Ishikawa (cell line): ENCODE results near the gene C17orf50.

Source experiments
- CEBPB ChIP-seq: IDR thresholded peaks from 2 replicates; pipeline ENCODE4 v1.6.1; 2012
- CREB1 ChIP-seq: IDR thresholded peaks from 2 replicates; pipeline ENCODE4 v1.6.1; 2012; ENCODE audit warnings: low read depth
- EGR1 ChIP-seq: IDR thresholded peaks from 2 replicates; pipeline ENCODE4 v1.6.1; 2012
- EP300 ChIP-seq: IDR thresholded peaks from 2 replicates; pipeline ENCODE4 v1.6.1; 2012; ENCODE audit warnings: borderline replicate concordance
- FOXM1 ChIP-seq: IDR thresholded peaks from 2 replicates; pipeline ENCODE4 v1.6.1; 2012; ENCODE audit warnings: low read depth, borderline replicate concordance
- NFIC ChIP-seq: IDR thresholded peaks from 2 replicates; pipeline ENCODE4 v1.6.1; 2012
- RAD21 ChIP-seq: IDR thresholded peaks from 2 replicates; pipeline ENCODE4 v1.6.1; 2012; ENCODE audit warnings: low read depth
- TAF1 ChIP-seq: IDR thresholded peaks from 2 replicates; pipeline ENCODE4 v1.6.1; 2012; ENCODE audit warnings: low read depth, mild to moderate bottlenecking
- TCF12 ChIP-seq: IDR thresholded peaks from 2 replicates; pipeline ENCODE4 v1.6.1; 2012; ENCODE audit warnings: low read depth
- TEAD4 ChIP-seq: IDR thresholded peaks from 2 replicates; pipeline ENCODE4 v1.6.1; 2012
- YY1 ChIP-seq: IDR thresholded peaks from 2 replicates; pipeline ENCODE4 v1.6.1; 2012; ENCODE audit warnings: low read depth
- ZBTB7A ChIP-seq: IDR thresholded peaks from 2 replicates; pipeline ENCODE4 v1.6.1; 2012; ENCODE audit warnings: low read depth
- TF ChIP-seq, protein P1 (sequence below): IDR thresholded peaks from 2 replicates; pipeline ENCODE4 v1.6.1; 2012; ENCODE audit warnings: low read depth, mild to moderate bottlenecking
- TF ChIP-seq, protein P2 (sequence below): IDR thresholded peaks from 2 replicates; pipeline ENCODE4 v1.6.1; 2012
- TF ChIP-seq, protein P3 (sequence below): IDR thresholded peaks from 2 replicates; pipeline ENCODE4 v1.6.1; 2012

C17orf50 gene

DNA sequence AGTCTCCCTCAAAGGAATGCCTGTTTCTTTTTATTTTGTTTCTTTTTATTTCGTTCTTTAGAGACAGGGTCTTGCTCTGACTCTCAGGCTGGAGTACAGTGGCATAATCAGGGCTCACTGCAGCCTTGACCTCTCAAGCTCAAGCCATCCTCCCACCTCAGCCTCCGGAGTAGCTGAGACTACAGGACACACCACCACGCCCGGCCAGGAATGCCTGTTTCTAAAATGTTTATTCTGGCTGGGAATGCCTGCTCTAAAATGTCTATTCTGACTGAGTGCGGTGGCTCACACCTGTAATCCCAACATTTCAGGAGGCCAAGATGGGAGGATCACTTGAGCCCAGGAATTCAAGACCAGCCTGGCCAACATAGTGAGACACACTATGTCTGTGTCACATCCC lies 37.2 kb downstream of the C17orf50 start:
- TF ChIP-seq FOXM1, result no peak
- TF ChIP-seq YY1, result no peak
- TF ChIP-seq TCF12, result no peak
- TF ChIP-seq, protein P1, sequence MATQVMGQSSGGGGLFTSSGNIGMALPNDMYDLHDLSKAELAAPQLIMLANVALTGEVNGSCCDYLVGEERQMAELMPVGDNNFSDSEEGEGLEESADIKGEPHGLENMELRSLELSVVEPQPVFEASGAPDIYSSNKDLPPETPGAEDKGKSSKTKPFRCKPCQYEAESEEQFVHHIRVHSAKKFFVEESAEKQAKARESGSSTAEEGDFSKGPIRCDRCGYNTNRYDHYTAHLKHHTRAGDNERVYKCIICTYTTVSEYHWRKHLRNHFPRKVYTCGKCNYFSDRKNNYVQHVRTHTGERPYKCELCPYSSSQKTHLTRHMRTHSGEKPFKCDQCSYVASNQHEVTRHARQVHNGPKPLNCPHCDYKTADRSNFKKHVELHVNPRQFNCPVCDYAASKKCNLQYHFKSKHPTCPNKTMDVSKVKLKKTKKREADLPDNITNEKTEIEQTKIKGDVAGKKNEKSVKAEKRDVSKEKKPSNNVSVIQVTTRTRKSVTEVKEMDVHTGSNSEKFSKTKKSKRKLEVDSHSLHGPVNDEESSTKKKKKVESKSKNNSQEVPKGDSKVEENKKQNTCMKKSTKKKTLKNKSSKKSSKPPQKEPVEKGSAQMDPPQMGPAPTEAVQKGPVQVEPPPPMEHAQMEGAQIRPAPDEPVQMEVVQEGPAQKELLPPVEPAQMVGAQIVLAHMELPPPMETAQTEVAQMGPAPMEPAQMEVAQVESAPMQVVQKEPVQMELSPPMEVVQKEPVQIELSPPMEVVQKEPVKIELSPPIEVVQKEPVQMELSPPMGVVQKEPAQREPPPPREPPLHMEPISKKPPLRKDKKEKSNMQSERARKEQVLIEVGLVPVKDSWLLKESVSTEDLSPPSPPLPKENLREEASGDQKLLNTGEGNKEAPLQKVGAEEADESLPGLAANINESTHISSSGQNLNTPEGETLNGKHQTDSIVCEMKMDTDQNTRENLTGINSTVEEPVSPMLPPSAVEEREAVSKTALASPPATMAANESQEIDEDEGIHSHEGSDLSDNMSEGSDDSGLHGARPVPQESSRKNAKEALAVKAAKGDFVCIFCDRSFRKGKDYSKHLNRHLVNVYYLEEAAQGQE, result no peak
- no peak for TF ChIP-seq NFIC
- TF ChIP-seq EGR1, result no peak
- TF ChIP-seq, protein P2, sequence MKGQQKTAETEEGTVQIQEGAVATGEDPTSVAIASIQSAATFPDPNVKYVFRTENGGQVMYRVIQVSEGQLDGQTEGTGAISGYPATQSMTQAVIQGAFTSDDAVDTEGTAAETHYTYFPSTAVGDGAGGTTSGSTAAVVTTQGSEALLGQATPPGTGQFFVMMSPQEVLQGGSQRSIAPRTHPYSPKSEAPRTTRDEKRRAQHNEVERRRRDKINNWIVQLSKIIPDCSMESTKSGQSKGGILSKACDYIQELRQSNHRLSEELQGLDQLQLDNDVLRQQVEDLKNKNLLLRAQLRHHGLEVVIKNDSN, result no peak
- no peak for TF ChIP-seq ZBTB7A
- TF ChIP-seq EP300, result no peak
- TF ChIP-seq RAD21, result no peak
- TF ChIP-seq TEAD4, result no peak
- TF ChIP-seq, protein P3, sequence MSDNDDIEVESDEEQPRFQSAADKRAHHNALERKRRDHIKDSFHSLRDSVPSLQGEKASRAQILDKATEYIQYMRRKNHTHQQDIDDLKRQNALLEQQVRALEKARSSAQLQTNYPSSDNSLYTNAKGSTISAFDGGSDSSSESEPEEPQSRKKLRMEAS, result no peak
- no peak for TF ChIP-seq TAF1
- TF ChIP-seq CREB1, result no peak
- TF ChIP-seq CEBPB, result no peak

DNA sequence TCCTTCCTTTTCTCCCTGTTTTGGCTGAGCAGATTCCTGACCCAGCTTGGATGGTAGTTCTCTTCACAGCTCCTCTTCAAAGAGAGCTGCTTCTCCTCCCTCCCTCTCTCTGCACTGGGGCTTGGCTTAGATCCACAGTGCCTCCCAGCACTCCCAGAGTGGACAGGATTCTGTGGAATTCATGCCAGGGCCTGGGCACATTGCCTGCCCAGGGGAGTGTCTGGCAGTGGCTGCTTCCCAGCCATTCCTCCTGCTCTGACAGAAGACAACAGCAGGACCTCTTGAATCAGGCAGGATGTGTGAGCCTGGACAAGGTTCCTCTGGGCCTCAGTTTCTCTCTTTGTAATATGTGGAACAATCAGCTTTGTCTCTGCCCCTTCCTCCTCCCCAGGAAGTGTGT lies 39.3 kb downstream of the C17orf50 start:
- TF ChIP-seq TCF12, result no peak
- TF ChIP-seq NFIC, result peak; percentile 52

DNA sequence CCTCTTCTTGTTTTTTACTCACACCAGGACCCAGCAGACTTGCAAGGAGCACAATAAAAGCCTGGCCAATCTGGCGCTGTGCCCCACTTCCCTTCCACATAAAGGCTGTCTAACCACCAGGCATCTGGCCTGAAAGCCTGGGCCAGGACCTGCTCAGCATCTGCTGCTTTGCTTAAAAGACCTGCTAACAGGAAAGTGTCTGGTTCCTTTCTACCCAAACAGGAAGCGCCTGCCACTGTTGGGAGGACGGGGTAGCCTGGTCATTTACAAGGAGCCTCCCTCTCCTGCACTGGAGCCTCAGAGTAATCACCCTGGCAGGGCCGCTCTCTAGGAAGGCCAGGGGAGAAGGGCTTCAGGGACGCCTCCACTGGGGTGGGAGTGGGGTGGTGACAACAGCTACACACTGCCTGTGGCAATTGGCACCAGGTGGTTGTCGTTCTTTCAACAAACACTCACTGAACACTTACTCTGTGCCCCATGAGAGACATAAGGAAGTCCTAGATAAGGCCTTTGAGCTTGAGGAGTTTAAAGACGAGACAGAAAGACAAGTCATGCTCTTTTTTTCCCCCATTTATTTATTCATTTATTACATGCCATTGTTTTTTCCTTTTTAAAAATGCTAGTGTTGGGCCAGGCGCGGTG lies 41.0 kb downstream of the C17orf50 start:
- TF ChIP-seq, protein P2, result no peak
- TF ChIP-seq CEBPB (no peak), TEAD4 (no peak), RAD21 (no peak), EGR1 (no peak), ZBTB7A (no peak)
- TF ChIP-seq, protein P3, result no peak

DNA sequence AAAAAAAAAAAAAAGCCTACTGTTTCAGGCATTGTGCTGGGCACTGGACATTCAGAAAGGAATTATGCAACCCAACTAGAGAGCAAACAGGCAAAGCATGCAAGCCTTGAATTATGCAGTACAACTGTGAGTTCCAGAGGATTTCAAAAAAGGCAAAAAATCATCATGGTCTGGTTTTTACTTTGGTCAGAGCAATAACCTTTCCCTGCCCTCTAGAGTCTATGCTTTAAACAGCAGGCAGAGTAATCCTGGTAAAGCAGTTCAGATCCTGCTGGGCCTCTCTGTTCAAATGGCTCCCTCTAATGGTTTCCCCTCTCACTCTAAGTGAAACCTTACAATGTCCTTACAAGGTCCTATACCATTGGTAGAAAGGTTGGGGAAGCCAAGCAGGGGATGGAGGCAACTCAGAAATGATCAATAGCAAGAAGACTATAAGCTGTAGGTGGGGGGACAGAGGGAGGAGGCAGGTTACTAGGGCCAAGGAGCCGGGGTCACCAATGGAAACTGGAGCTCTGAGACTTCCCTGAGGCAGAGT lies 44.0 kb downstream of the C17orf50 start:
- TF ChIP-seq TAF1 (no peak), RAD21 (peak; percentile 89)

DNA sequence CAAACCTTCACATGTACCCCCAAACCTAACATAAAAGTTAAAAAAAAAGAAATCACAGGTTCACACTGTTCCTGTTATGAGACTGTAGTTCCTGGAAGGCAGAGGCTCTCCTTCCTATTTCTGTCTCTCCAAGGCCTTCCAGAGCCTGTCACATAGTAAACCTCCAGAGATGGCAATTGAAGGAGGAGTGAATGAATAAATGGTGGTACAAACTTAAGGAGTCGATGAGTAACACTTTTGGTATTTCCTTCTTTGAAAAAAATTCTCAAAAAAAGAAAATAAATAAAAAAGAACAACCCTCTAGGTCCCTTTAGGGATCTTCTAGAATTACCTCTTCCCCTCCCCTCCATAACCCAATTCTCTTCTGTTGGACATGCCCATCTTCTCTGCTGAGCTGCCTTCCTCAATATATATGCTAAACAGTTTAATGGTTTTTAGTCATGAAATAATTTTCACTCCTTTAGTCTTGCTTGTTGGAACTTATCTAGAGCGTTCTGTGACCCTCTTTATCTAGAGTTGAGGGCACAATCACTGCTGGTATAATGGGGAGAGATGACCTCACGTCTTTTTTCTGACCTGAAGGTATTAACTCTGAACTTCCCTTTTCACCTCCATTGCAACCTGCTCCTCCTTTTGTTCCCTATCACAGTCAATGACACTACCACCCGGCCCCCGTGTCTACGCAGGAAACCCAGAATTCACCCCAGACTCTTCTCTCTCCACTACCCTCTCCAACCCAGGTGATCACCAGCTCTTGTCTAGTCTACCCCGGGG lies 46.9 kb downstream of the C17orf50 start:
- TF ChIP-seq EGR1, result no peak

DNA sequence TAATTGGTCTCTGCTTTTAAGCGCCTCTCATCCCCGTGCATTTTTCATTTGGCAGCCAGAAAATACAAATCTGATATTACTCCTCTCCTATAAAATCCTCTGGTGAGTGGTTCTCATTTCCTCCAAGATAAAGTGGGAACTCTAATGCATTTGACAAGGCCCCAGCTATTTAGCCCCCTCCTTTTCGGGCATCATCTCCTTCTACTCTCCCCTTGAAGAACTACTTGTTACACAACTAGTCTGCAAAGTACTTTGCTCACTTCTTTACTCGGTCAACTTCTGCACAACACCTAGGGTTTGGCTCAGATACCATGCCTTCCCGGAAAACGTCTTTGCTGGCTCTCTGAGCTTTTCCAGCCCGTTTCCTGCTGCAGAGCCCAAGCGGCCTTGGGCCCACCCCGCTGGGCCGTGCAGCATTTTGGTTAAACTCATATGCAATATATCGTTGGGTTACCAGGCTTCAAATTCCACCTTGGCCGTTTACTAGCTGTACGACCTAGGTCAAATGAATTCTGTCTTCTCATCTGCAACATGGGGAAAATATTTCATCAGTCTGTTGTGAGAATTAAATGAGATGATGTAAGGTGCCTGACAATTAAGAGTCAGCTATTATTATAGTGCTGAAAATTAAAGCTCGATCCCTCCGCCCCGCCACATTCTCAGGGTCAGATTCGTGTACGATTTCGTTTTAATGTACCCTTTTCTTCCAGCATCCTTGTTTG lies 47.7 kb downstream of the C17orf50 start:
- TF ChIP-seq TAF1 (no peak), RAD21 (no peak), CEBPB (no peak), CREB1 (no peak), YY1 (no peak)

DNA sequence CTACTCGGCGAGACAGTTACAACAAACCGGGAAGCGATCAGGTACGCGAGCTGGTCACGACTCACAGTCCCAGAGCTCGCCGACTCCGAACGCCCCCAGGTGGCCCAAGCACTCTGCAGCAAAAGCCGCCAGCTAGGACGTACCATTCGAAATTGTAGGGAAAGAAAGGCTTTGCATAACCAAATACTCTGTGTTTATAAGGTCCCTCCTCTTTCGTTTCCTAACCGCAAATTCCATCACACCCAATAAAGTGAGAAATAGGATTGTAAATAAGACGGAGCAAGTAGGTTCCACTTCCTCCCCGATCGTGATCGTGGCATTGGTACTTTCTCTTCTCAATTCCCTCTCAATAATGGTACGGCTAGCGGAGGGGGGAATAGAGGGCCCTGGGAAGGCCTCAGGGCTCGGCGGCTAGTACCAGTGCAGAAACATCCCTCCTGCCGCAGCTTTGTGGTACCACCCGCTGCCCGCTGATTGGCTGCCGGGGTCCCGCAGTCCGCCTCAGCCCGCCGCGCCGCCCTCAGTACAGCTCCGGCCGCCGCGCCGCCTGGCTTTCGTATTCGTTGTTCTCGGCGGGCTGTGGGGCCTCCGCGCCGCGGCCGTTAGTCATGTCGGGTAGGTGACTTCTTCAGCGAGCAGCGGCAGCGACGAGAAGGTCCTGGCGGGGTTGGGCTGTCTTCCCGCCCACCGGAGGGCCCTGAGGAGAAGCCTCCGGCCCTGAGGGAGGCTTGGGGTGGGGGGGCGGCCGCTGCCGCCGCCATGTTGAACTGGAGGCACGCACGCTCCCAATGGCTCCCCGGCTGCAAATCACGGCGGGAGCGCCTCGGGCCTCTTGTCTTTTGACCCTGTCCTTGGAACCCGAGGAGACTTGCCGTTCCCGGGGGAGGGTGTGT lies 48.5 kb downstream of the C17orf50 start, which contains the start of gene TAF15:
Gene TAF15 (plus strand): TSS at position 523 of the 893 bp plus-strand sequence. CDS start 86 bp downstream, at position 609.
- TF ChIP-seq FOXM1, result no peak
- TF ChIP-seq EGR1, result no peak
- no peak; the same call in none of the 2 replicates for TF ChIP-seq TCF12
- peak; percentile 62 for TF ChIP-seq EP300
- no peak for TF ChIP-seq CEBPB
- peak; percentile 9; the same call in 1 of the 2 replicates for TF ChIP-seq TEAD4
- TF ChIP-seq, protein P1, result no peak
- peak; percentile 98 for TF ChIP-seq TAF1
- peak; percentile 89 for TF ChIP-seq YY1
- TF ChIP-seq, protein P2, result no peak
- TF ChIP-seq RAD21, result peak; percentile 43; the same call in 1 of the 2 replicates
- 0 out of 2 replicates have a peak, but pooled peaks have one; percentile 0 for TF ChIP-seq NFIC
- TF ChIP-seq ZBTB7A, result no peak
- TF ChIP-seq, protein P3, result peak; percentile 45
- TF ChIP-seq CREB1, result 0 out of 2 replicates have a peak, but pooled peaks have one; percentile 31
